ENCODE results near the gene RNF144A. TPM values are rescaled to one million over a fixed set of nuclear protein-coding genes. Genes with fewer than 3 reads are reported as not detected.

The RNF144A gene
- total RNA-seq, 6 donors from 2014 or later, result 9.9 to 20.7 (median 13.4) TPM

GRCh38 chr2:6942848-6943247 is 25.6 kb downstream of the RNF144A start:
- WGBS, 2 donors, result 86 to 91% methylated on average over 8 of the region's 8 CpGs
- TF ChIP-seq POLR2AphosphoS5 (IDR thresholded peaks at IDR 0.05), result no peak
- no peak for TF ChIP-seq CTCF (IDR thresholded peaks at IDR 0.05)
- no peak for TF ChIP-seq POLR2A (IDR thresholded peaks at IDR 0.05)
- no peak for TF ChIP-seq EP300 (IDR thresholded peaks at IDR 0.05)
- H3K27ac ChIP-seq, result no peak overlapping the region
- DNase-seq, result no peak
- no peak overlapping the region for H3K4me3 ChIP-seq
- peaks cover 0 to 14% (median 3%) of the 10 kb centered on the region in 4 donors for H3K36me3 ChIP-seq
- H3K4me1 ChIP-seq, result peaks cover 0 to 9% (median 2%) of the 10 kb centered on the region in 4 donors
- peak in 1 of 2 donors; percentile 15 for ATAC-seq (ENCODE audit: low FRiP score in 2 of 2)
- H3K27me3 ChIP-seq, result no peaks in the 10 kb centered on the region
- no peaks in the 10 kb centered on the region for H3K9me3 ChIP-seq

DNA sequence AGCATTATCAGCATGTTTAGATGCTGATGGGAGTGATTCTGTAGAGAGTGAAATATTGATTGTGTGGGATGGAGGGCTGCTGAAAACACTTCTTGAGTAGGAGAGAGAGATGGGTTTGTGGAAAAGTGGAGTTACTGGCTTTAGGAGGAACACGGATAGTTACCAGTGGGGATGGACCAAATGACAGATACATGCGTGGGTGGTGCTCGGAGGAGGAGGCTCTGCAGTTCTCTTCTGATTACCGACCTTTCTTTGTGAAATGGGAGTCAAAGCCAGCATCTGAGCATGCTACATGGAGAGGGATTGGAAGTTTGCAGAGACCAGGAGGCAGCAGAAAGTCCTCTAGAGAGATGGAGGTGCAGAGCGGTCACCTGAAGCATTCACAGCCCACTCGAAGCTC is 26.3 kb downstream of the RNF144A start:
- no peak for TF ChIP-seq EP300 (IDR thresholded peaks at IDR 0.05)
- TF ChIP-seq POLR2AphosphoS5 (IDR thresholded peaks at IDR 0.05), result no peak
- TF ChIP-seq POLR2A (IDR thresholded peaks at IDR 0.05), result no peak
- no peak for TF ChIP-seq CTCF (IDR thresholded peaks at IDR 0.05)
- H3K4me1 ChIP-seq, result peaks cover 0 to 9% (median 2%) of the 10 kb centered on the region in 4 donors
- no peaks in the 10 kb centered on the region for H3K27me3 ChIP-seq
- no peak overlapping the region for H3K4me3 ChIP-seq
- no peak for ATAC-seq (ENCODE audit: low FRiP score in 2 of 2)
- no peak for DNase-seq
- no peaks in the 10 kb centered on the region for H3K9me3 ChIP-seq
- peaks cover 0 to 14% (median 3%) of the 10 kb centered on the region in 4 donors for H3K36me3 ChIP-seq
- no peak overlapping the region for H3K27ac ChIP-seq
- WGBS, 2 donors, result 90 to 91% methylated on average over 6 of the region's 6 CpGs

- TF ChIP-seq CTCF (IDR thresholded peaks at IDR 0.05) (no peak), POLR2AphosphoS5 (IDR thresholded peaks at IDR 0.05) (no peak), POLR2A (IDR thresholded peaks at IDR 0.05) (no peak), EP300 (IDR thresholded peaks at IDR 0.05) (no peak)
- Histone ChIP-seq H3K4me1 (peaks cover 0 to 9% (median 3%) of the 10 kb centered on the region in 4 donors), H3K27ac (no peak overlapping the region), H3K27me3 (no peaks in the 10 kb centered on the region), H3K9me3 (no peaks in the 10 kb centered on the region), H3K36me3 (peaks cover 0 to 14% (median 3%) of the 10 kb centered on the region in 4 donors), H3K4me3 (no peak overlapping the region)
- DNase-seq (no peak), ATAC-seq (ENCODE audit: low FRiP score in 2 of 2) (no peak)
- WGBS, 2 donors, result 90 to 97% methylated on average over 8 of the region's 8 CpGs
Observed at GRCh38 chr2:6943971-6944370, 26.8 kb downstream of the RNF144A start.

DNA sequence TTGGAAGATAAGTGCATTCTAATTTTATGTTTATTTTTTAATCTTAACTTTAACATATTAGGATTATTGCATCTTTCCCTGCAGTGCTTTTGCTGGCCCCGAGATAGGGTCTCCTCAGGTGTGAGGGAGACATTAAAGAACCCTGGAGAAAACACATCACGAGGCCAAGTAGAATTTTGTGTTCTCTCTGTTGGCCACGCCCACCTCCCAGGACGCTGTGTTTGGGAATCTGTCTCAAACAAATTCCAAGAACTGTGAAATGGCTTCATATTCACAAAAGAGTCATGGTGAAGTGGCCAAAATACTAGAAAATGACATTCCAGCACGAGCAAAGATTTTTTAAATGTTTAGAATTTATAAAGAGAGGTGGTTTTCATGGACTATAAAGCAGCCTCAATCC is 27.3 kb downstream of the RNF144A start:
- no peak for TF ChIP-seq CTCF (IDR thresholded peaks at IDR 0.05)
- TF ChIP-seq POLR2A (IDR thresholded peaks at IDR 0.05), result no peak
- TF ChIP-seq POLR2AphosphoS5 (IDR thresholded peaks at IDR 0.05), result no peak
- TF ChIP-seq EP300 (IDR thresholded peaks at IDR 0.05), result no peak
- Histone ChIP-seq H3K4me3 (no peak overlapping the region), H3K9me3 (no peaks in the 10 kb centered on the region), H3K36me3 (peaks cover 0 to 14% (median 3%) of the 10 kb centered on the region in 4 donors), H3K27ac (no peak overlapping the region), H3K4me1 (peaks cover 0 to 9% (median 3%) of the 10 kb centered on the region in 4 donors), H3K27me3 (no peaks in the 10 kb centered on the region)
- WGBS, 2 donors, result 76 to 77% methylated on average over 5 of the region's 5 CpGs
- ATAC-seq (ENCODE audit: low FRiP score in 2 of 2), result no peak
- no peak for DNase-seq

DNA sequence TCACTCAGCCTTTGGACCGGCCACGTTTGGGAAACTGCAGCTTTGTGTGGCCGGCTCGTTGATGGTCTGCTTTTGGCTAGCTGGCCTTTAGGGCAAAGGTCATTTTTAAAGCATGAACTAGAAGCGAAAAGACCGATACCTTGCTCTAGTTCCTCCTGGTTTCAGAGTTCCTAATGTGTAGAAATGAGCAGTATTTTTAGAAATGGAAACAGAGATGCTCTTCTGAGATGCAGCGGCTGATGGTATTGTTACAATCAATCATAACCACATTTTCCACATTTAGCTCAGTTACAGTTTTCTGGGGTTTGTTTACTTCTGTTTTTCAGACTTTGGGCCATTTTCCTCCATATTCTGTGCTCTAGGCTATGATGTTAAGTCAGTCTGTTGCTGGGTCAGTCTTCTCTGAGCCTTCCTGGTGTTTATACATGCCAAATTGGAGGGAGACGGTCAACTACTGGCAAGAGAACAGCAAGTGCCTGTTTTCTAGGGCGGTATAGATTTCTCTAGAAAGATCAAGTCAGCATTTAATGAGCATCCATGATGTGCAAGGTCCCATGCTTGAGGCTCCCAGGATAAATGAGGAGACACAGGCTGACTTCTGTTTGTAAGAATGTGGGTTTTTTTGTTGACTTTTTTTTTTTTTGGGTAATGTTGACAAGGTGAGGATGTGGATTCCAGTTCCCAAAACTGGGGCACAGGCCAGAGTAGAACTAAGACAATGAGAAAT is 28.0 kb downstream of the RNF144A start:
- no peak for TF ChIP-seq POLR2AphosphoS5 (IDR thresholded peaks at IDR 0.05)
- TF ChIP-seq CTCF (IDR thresholded peaks at IDR 0.05), result no peak
- no peak for TF ChIP-seq EP300 (IDR thresholded peaks at IDR 0.05)
- no peak for TF ChIP-seq POLR2A (IDR thresholded peaks at IDR 0.05)
- no peak for DNase-seq
- Histone ChIP-seq H3K27me3 (no peaks in the 10 kb centered on the region), H3K27ac (no peak overlapping the region), H3K36me3 (peaks cover 0 to 14% (median 3%) of the 10 kb centered on the region in 4 donors), H3K9me3 (no peaks in the 10 kb centered on the region), H3K4me1 (peaks cover 0 to 9% (median 3%) of the 10 kb centered on the region in 4 donors), H3K4me3 (no peak overlapping the region)
- no peak for ATAC-seq (ENCODE audit: low FRiP score in 2 of 2)
- 82 to 85% methylated on average over 9 of the region's 9 CpGs for WGBS, 2 donors
